Body of pancreas (tissue), 4 donors: ENCODE results near the gene ANKRD45.

ENCODE experiments used
- CTCF ChIP-seq, 7 experiments: fragments of 450-650 bp in 4 of 7; fragments of 200-600 bp in 3 of 7; sonication (generic) in 3 of 7; IDR thresholded peaks; one replicate each; pipeline ENCODE4 v1.5.1; 2016 to 2019; ENCODE audit warnings: antibody characterized with exemption in 7 of 7
- POLR2A ChIP-seq, 3 donors: fragments of 450-650 bp; IDR thresholded peaks; one replicate each; pipeline ENCODE4 v1.6.1; 2016; ENCODE audit warnings: antibody characterized with exemption in 3 of 3, mild to moderate bottlenecking in 2 of 3

GRCh38 chr1:173596097-173596825 lies 73.4 kb downstream of the ANKRD45 start:
- TF ChIP-seq POLR2A (IDR thresholded peaks at IDR 0.05) = no peak
- no peak for TF ChIP-seq CTCF (IDR thresholded peaks at IDR 0.05)
